ENCODE results near the gene PTPRM. TPM values are rescaled to one million over a fixed set of nuclear protein-coding genes. Genes with fewer than 3 reads are reported as not detected.
A peak's percentile ranks its signal among the peaks of the same experiment; 100 is the strongest.

The PTPRM gene
- total and polyA plus RNA-seq, 2 of the 4 experiments (the other 2 are of a cell fraction) = 28.3 to 51.2 TPM

GRCh38 chr18:8329186-8329771, 762.2 kb downstream of the PTPRM start:
- dilution Hi-C loops (cut with HindIII; ENCODE audit: low sequenced_read_pairs, unreplicated experiment) = no loop called here
- Histone ChIP-seq H3K27ac (ENCODE audit: insufficient read depth, low read length) (no peak overlapping the region), H3K4ac (ENCODE audit: low read depth, low read length) (no peak overlapping the region), H3K56ac (ENCODE audit: extremely low read depth, insufficient read depth, low read length) (no peak overlapping the region), H3K18ac (ENCODE audit: low read depth, low read length) (no peak overlapping the region), H2BK5ac (ENCODE audit: low read depth, low read length, poor library complexity, severe bottlenecking) (no peak overlapping the region), H3K4me3 (ENCODE audit: insufficient read depth, low read depth, low read length) (no peak overlapping the region), H2BK15ac (ENCODE audit: low read depth, low read length) (no peak overlapping the region), H3K79me1 (ENCODE audit: low read depth in 1 of 2, low read length in 2 of 2) (no peaks in the 10 kb centered on the region), H2AFZ (replicated peaks; ENCODE audit: low read length, poor library complexity) (no peak overlapping the region), H3K23ac (ENCODE audit: low read depth, low read length) (peak overlapping the region; percentile 58; the same call in 1 of the 2 replicates), H2AK9ac (replicated peaks; ENCODE audit: low read depth, low read length, poor library complexity) (no peak overlapping the region), H3K36me3 (ENCODE audit: control insufficient read depth, insufficient read depth, low read length) (no peaks in the 10 kb centered on the region), H3K9ac (ENCODE audit: low read depth, low read length) (no peak overlapping the region), H3K9me3 (ENCODE audit: control insufficient read depth, insufficient read depth, low read length) (no peaks in the 10 kb centered on the region), H2BK120ac (ENCODE audit: low read depth, low read length) (no peak overlapping the region), H4K5ac (ENCODE audit: low read depth, low read length) (no peak overlapping the region), H3K9me1 (ENCODE audit: insufficient read depth, low read length) (peaks cover 3% of the 10 kb centered on the region; the same call in 1 of the 2 replicates), H2BK20ac (ENCODE audit: low read depth, low read length) (no peak overlapping the region), H2AK5ac (ENCODE audit: low read depth, low read length) (no peak overlapping the region), H4K91ac (ENCODE audit: insufficient read depth, low read depth, low read length) (no peak overlapping the region), H3K27me3 (ENCODE audit: control insufficient read depth, insufficient read depth, low read length) (no peaks in the 10 kb centered on the region), H4K8ac (ENCODE audit: low read depth in 2 of 2, low read length in 2 of 2) (no peak overlapping the region), H4K20me1 (ENCODE audit: insufficient read depth, low read length) (no peaks in the 10 kb centered on the region), H3K4me1 (ENCODE audit: control insufficient read depth, insufficient read depth, low read length) (peaks cover 6% of the 10 kb centered on the region), H3K14ac (replicated peaks; ENCODE audit: low read depth, low read length) (0 out of 2 replicates have a peak overlapping the region, but pooled peaks have one; percentile 37), H3K4me2 (ENCODE audit: low read depth, low read length) (no peak overlapping the region)
- POLR2A ChIA-PET (ENCODE audit: unreplicated experiment) = no interaction called here
- CTCF ChIA-PET = no interaction called here
- in situ Hi-C loops (cut with MboI; ENCODE audit: low sequenced_read_pairs) = no loop called here
- peak; percentile 46; the same call in 1 of the 2 replicates for TF ChIP-seq CEBPB (IDR thresholded peaks at IDR 0.05; ENCODE audit: low read depth, low read length)
- peak; percentile 60; the same call in 1 of the 2 replicates for TF ChIP-seq FOS (IDR thresholded peaks at IDR 0.05; ENCODE audit: low read depth, low read length)
- peak; percentile 7; the same call in 1 of the 2 replicates for TF ChIP-seq BHLHE40 (IDR thresholded peaks at IDR 0.05; ENCODE audit: low read depth, low read length)
- TF ChIP-seq NFE2L2 (IDR thresholded peaks at IDR 0.05; ENCODE audit: low read depth, low read length) = no peak
- DNase-seq (peak; percentile 86), ATAC-seq (ENCODE audit: low read depth) (peak; percentile 83)
- no CpG with 5 or more reads among the region's 5 CpGs for WGBS, 2 experiments (ENCODE audit: extremely low coverage in 2 of 2, insufficient read length in 1 of 2)
- BruUV-seq (replicated peaks) = no TSS peak
- intact Hi-C loops (cut with micrococcal nuclease) = no loop called here
